Fibroblast of peridontal ligament (primary cell): ENCODE measurements around the gene ZBP1.

ENCODE experiments used
- DNase-seq: peaks from one replicate; pipeline ENCODE4 v3.0.0-alpha.2; 2010; ENCODE audit errors: extremely low read depth

ZBP1 gene

DNA sequence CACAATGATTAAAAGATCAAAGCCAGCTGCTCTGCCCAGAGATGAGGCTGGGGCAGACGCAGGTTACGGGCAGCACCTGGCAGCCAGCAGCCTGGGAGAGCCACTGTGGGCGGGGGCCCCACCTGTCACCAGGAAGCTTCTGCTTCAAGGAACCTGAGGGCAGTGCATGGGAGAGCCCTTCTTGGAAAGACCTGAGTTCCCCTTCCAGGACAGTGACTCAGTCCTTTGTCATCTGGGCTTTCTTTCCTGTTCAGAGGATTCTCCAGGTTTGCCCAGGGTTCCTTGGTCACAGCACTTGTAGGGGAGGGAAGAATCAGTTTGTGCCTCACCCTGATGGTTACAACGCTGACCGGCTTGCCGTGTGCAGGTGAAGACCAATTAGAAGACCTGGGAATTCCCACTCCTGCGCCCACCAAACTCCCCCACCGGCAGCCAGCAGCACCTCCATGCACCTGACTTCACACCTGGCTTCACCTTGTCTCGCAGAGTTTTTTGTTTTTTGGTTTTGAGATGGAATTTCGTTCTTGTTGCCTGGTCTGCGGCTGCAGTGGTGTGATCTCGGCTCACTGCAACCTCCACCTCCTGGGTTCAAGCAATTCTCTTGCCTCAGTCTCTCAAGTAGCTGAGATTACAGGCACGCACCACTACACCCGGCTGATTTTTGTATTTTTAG lies 2.0 kb downstream of the ZBP1 start:
- no peak for DNase-seq

DNA sequence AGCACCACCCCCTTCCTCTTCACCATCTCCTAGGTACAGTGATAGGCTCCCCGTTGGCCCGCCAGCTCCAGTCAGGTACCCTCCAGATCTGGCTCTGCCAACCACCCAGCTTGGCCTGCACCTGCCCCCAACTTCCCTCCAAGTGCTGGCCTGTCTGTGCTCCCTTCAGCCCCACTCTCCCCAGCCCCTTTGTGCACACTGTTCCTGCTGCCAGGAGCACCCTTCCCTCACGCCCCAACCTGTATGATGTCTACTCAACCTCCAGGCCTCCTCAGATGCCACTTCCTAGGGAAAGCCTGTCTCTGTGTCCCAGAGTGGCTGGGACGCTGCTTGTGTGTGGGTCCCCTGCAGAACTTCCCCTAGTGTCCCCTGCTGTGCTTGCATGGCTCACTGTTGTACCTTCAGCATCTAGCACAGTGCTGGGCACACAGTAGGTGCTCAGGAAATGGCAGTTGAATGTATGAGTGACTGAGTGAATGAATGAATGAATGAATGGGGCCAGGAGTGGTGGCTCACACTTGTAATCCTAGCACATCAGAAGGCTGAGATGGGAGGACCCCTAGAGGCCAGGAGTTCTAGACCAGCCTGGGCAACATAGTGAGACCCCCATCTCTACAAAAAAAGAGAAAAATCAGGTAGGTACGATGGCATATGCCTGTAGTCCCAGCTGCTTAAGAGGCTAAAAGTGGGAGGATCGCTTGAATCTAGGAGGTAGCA lies 3.0 kb downstream of the ZBP1 start:
- DNase-seq, result no peak

DNA sequence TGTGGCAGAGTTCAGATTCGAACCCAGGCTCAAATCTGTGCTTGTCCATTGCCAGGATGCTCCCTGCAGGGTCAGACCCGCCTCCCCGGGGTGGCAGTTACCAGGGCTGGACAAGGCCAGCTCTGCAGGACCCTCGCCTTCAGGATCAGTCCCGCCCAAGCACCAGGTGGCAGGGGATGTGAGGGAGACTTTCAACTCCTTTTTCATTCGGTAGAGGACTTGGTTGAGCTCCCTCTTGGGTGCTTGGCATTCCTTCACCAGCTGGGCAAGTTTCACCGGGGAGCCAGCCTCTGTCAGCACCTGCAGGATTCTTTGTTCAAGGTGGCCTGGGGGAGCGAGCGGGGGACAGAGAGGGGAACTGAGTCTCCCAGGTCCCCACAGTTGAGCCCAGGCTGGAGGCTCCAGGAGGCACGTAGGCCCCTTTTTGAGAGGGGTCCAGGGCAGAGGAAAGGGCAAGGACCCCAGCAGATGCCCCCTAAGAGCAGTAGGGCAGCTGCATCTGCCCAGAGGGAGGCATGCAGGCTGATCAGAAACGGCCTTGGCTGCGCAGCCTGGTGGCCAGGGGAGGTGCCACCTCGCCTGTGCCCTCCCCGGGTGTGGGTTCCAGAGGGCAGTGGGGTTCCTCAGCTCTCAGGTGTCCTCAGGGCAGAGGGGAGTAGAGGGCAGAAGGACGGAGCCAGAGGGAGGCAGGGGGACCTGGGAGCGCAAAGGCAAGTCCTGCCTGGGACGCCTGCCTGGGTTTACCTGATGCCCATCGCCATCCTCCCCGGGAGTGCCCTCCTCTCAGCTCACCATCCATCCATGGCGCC lies 3.9 kb downstream of the ZBP1 start:
- DNase-seq, result no peak

DNA sequence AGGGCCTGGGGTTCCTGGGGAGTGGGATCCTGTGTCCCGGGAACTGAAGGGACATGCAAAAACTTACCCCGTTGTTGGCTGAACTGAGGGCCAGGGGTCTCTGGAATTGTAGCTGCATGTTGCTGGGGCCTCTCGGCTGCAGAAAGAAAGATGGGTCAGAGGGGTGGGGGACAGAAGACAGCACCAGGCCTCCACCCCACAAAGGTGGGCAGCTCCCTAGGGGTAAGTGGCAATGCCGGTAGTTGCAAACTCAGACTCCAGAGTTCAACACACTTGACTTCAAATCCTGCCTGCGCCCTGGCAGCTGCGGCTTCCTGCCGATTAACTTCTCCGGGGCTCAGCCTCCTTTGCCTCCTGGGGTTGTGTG lies 4.8 kb downstream of the ZBP1 start:
- no peak for DNase-seq

DNA sequence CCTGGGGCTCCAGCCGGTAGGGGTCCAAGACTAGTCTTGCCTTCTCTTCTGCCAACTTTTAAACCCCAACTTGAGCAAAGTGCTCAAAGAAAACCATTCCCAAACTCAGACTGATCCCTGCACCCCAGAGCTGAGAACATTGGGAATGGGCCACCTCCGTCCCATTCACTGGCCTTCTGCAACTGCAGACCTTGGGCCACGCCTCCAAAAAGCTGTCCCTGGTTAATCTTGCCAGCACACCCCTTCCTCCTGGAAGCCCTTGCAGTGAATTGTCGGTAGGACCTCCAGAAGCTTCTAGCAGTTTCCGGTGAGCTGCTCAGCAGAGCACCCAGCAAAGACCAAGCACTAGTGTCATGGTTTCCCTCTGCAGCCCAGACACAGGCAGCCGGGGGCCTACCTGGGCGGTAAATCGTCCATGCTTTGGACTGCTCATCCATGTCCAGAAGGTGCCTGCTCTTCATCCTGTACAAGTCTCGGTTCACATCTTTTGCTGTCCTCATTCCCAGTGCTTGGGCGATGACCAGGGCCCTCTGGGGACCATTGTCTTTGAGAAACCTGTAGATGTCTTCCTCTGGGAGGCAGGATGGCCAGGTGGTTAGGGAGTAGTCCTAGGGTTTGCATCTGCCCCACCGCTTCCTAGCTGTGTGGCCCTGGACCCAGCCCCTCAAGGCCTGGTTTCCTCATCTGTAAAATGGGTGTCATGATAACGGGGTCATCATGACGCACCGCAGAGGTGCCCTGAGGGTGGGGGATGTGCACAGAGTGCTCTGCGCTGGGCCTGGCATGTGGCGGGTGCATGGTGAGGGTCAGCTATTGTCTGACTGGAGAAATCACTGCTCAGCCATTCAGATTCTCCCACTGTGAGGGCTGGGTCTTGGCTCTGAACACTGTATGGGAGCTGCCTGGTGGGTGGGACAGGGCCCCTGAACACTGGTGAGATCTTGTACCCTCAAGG lies 5.5 kb downstream of the ZBP1 start:
- DNase-seq, result no peak

DNA sequence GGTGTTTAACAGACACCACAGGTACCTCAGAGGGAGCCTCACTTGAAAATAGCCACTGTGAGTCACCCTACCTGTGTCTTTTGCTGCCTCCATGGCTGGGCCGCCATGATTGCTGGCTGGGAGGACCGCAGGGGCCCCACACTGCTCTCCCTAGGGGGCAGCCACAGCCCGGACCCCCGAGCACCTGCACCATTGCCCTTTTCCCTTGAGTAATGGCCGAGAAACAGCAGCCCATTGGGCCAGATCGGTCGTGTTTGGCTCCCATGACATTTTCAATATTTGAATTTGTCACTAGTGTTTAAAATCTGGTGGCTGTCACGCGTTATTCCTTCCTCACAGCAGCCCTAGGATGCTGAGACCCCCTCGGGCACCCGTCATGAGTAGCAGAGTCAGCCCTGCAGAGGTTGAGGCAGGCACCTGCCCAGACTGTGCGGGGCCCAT lies 6.7 kb downstream of the ZBP1 start:
- DNase-seq, result no peak

DNA sequence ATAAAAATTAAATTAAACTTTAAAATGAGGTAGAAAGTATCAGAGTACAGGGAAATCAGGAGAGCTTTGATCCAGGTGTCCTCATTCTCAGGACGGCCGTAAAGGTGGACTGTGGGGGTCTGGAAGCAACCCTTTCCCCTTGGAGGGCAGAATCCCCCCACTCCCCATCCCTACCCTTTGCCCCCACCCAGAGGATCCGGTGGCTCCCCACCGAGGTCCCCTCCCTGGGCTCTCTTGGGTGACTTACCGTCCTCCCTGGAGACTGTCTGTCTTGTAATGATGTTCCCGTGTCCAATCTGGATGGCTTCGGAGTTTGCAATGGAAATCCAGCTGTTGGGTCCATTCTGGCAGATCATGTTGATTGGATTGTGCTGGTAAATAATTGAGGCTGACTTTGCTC lies 7.3 kb downstream of the ZBP1 start:
- no peak for DNase-seq

DNA sequence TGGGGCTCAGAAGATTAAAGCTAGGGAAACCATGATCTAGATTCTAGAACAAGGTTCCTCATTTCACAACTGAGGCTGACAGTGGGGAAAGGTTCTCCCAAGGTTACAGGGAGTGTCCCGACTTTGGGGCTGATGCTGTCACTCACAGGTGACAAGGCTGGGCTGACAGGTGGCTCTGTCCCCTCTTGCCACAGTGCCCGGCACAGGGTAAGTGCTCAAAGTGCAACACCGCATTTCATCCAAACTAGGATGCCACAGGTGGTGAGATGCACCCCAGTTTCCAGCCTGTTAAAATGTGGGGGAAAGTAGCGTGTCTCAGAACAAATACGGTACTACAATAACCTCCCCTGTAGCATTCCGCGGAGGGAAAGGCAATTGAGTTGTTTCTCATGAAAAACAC lies 7.8 kb downstream of the ZBP1 start:
- no peak for DNase-seq

DNA sequence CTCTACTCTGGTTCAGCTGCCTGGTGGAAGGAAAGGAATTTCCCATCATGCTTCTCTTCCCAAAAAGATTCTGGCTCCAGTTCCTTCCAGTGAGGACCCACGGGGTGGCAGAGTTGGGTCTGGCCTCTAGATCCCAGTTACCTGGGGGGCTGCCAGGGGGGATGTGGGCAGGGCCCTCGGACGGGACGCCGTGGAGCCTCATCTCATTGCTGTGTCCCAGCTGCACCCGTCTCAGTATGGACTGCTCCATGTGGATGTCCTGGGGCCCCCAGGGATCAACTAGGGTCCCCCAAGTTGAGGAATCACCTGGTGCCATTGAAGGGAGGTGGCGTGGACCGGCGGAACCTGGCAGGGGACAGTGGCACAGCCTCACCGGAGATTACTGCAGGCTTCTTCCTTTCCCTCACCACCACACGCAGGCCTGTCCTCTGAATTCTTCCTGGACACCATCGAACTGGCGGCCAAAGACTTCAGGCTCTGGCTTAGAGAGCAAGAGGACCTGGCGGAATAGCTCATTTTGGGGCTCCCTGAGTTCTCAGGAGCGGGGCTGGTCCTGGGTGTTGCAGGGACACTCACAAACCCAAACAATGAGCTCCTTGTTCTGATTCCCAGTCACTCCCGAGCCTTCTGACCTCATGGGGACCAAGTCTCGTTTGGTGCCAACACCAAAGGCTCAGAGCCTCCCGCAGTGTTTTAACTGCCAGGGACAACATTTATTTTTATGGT lies 8.5 kb downstream of the ZBP1 start:
- no peak for DNase-seq

DNA sequence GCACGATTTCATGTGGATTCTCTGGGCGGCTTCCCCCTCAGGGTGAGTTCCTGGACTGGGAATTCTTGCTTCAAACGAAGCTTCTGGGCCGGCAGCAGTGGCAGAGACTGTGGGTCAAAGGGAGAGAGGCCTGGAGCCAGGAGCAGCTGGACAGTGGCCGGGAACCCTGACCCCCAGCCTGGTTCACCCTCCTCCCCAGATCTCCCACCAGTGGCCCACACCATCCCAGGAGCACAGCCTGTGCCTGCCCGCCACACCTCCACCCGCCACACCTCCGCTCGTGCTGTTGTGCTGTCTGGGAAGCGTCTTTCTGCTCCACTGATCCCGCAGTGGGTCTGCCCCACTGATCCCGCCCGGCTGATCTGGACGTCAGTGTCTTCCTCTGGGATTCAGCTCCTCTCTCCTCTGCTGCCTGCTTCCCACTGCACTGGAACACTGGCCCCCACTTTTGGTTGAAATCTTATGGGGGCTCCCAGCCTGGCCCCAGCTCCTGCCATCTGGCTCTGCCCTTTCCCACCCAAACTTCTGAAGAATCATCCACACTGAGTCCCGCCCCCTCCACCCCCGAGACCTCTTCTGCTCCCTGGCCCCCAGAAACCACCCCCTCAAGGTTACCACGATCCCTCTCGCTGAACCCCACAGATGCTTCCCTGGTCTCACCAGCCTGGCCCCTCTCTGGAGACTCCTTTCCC lies 9.8 kb downstream of the ZBP1 start:
- no peak for DNase-seq

DNA sequence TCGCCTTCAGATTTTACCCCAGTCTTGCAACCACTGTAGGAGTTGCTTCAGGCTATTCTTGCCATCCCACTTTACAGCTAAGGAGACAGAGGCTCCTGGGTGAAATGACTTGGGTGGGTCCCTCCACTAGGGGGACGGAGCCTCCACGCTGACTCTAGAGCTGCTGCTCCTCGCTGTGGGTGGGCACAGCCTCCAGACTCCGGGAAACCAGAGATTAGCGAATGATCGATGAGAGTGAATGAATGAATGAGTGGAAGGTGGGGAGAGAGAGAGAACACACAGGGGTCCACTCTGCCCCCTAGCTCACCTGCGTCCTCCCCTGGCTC lies 10.4 kb downstream of the ZBP1 start:
- no peak for DNase-seq

DNA sequence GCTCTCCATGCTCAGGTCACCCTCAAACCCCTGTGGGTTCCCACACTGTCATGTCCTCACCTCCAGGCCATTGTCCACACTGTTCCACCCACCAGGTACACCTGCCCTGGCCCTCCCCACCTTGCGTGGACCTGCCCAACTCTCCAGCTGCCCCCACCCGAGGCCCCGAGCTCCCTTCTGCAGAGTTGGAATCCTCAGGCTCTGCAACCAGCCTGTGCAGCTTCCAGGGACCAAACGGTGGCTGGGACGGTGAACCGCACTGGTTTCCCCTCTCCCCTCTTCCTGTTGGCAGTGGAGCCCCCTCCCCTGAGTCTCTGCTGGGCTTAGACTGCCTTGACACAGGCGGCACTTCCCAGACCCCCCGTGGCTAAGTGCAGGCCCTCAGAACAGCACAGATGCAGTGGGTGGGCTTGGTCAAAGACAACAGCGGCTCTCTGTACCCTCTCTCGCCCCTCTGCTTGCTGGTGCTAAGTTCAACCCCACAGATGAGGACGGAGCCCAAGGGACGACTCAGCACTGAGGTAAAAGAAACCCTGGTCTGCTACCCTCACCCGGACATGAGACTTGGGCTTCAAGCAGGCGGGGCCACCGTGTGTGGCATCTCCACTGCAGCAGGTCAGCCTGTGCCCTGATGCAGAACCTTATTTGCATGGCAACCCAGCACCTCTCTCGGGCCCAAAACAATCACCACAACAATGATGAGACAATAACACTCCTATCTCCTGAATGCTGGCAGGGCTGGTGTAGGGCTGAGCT lies 11.0 kb downstream of the ZBP1 start:
- DNase-seq, result no peak

DNA sequence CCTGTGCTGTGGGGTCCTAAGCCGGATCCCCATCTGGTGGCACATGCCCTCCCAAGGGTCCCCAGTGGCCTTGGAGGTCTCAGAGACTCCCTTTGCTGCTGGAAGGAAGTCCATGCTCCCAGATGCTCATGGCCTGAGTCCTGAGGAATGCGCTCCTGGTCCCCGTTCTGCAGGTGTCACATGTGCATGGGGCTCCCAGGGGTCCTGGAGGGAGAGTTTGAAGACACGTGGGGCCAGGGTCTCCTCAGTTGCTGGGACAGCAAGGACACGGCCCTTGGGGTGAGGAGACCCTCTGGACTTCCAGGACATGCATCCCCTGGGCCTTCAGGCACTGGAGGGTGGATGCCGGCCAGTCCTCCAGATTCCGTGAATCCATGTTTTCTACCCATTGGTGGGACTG lies 11.7 kb downstream of the ZBP1 start:
- DNase-seq, result no peak

DNA sequence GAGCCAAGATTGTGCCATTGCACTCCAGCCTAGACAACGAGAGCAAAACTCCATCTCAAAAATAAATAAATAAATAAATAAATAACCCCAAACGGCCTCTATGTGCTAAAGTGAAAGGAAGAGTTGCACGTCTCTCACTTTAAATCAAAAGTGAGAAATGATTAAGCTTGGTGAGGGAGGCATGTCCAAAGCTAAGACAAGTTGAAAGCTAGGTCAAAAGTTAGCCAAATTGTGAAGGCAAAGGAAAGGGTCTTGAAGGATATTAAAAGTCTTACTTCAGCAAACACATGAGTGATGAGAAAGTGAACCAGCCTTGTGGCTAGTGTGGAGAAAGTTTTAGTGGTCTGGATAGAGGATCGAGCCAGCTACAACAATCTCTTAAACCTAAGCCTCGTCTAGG lies 14.3 kb downstream of the ZBP1 start:
- no peak for DNase-seq

DNA sequence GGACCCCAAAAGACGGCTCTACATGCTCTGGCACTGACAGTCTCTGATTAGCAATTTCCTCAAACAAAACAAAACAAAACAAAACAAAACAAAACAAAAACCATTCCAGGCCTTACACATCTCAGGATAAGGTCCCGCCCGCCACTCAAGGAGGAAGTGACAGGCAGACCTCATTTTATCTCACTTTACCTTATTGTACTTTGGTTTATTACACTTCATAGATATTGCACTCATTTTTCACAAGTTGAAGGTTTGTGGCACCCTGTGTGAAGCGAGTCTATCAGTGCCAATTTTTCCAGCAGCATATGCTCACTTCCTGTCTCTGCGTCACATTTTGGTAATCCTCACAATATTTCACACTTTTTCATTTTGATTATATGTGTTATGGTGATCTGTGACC lies 15.2 kb downstream of the ZBP1 start:
- DNase-seq, result no peak

DNA sequence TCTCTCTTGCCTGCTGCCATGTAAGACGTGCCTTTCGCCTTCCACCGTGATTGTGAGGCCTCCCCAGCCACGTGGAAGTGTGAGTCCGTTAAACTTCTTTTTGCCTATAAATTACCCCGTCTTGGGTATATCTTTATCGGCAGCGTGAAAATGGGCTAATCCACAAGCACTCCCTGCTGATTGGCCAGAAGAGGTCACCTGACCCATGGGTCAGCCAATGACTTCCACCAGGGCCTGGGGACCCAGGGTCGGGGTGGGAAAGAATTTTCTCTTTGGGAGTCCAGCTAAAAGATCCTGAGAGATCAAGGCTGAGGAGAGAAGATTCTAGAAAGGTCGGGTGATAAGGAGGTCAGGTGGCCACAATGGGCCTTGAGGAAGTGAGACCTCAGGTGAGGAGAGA lies 17.1 kb downstream of the ZBP1 start:
- DNase-seq, result no peak

DNA sequence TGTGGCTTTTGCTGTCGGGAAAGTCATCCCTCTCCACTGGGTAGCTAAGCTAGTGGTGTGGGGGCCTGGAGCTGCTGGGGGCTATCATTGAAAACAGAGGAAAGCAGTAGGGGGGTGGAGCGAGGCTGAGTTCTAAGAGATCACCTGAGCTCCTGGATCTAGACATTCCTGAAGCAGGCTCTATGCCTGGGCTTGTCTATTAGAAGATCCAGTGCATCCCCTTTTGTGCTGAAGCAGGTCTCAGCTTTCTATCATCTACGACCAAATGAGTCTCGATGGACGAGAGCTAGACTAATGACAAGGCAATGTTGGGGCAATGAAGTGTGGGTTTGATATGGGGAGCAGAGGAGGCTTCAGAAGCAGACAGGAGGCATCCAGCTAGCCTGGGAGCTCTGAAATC lies 18.5 kb downstream of the ZBP1 start:
- DNase-seq, result no peak

DNA sequence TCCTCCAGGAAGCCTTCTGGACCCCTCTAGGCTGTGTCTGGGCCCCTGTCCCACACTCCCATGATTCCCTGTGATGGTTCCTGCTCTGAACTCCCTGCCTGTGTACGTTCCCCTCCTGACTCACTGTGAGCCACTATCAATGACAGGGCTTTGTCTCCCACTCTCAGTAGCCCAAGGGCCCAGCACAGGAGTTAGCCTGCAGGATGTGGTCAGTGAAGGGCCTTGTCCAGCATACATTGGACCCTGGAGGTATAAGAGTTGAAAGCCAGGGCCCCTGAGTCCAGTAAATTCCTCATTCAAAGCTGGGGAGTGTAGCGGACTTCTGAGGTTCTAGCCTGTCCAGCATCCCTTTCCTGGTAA lies 19.0 kb downstream of the ZBP1 start:
- DNase-seq, result no peak

DNA sequence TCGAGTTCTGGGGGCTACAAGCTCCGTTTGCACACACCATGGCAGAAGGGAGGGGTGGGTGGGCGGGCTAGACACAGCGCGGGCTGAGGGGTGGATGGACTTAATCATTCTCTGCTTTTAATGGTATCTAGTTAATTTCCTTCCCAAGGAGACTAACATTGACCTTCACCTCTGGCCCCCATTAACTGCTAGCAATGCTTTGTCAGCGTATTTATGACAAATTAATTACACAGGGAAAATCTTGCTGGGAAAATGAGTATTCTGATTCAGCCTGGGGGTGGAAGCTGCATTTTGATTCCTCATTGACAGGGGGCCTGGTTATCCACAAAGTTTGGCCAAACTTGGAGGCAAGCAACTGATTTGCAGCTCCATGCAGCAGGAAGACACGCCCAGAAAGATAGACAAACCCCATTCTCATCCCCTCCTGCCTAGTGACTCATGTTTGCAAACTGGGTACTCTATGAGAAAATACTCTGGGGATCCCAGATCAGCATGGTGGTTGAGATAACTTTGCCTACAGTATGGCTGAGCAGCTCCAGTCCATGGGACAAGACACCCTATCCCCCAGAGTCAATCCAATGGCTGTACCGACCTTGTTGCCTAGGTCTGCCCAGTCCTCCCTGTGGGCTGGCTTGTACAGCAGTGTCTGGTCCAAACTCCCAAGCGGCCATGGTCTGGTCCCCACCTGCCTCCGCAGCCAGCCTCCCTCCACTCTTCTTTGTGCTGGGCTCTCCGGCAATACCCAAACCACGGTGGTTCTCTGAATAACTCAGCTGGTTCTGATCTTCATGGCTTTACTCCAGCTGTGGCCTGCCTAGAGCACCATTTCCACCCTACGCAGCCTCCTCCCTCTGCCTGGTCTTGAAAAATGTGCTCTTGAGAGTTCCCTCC lies 19.7 kb downstream of the ZBP1 start:
- DNase-seq, result no peak
